Measurements from ENCODE around the gene FOXS1.

Gene FOXS1

GRCh38 chr20:31840906-31841816, 4.2 kb downstream of the FOXS1 start:
- no peak for TF ChIP-seq CTCF (IDR thresholded peaks at IDR 0.05; ENCODE audit: low read depth, low read length, missing control alignments)
- no peak overlapping the region for H3K4me3 ChIP-seq (ENCODE audit: low read depth, low read length)
- no peak for DNase-seq (ENCODE audit: low read depth)

- H3K4me3 ChIP-seq (ENCODE audit: low read depth, low read length), result no peak overlapping the region
- DNase-seq (ENCODE audit: low read depth), result no peak
- no peak for TF ChIP-seq CTCF (IDR thresholded peaks at IDR 0.05; ENCODE audit: low read depth, low read length, missing control alignments)
Measured at GRCh38 chr20:31839782-31840487, 5.5 kb downstream of the FOXS1 start.

- TF ChIP-seq CTCF (IDR thresholded peaks at IDR 0.05; ENCODE audit: low read depth, low read length, missing control alignments), result no peak
- no peak for DNase-seq (ENCODE audit: low read depth)
Measured at GRCh38 chr20:31838646-31839292, 6.6 kb downstream of the FOXS1 start.

GRCh38 chr20:31837896-31838397, 7.5 kb downstream of the FOXS1 start:
- H3K4me3 ChIP-seq (ENCODE audit: low read depth, low read length), result no peak overlapping the region
- no peak for TF ChIP-seq CTCF (IDR thresholded peaks at IDR 0.05; ENCODE audit: low read depth, low read length, missing control alignments)
- DNase-seq (ENCODE audit: low read depth), result no peak

More at GRCh38 chr20:31838646-31839292, 6.6 kb downstream of the FOXS1 start:
- H3K4me3 ChIP-seq (ENCODE audit: low read depth, low read length), result no peak overlapping the region

GRCh38 chr20:31836853-31837608, 8.4 kb downstream of the FOXS1 start:
- no peak for TF ChIP-seq CTCF (IDR thresholded peaks at IDR 0.05; ENCODE audit: low read depth, low read length, missing control alignments)
- H3K4me3 ChIP-seq (ENCODE audit: low read depth, low read length), result no peak overlapping the region
- no peak for DNase-seq (ENCODE audit: low read depth)

All from GM12864 (cell line).